NCI-H2029 treated with DMSO at 0.1 percent for 48 hours (cell line): ENCODE data around the gene KANK2.
"Not testable (repeated sequence)": the region's sequence is repeated elsewhere in the genome, so short reads cannot be mapped to it uniquely, and the experiment has no call there.

Experiments used
- DNase-seq: peaks from one replicate; lab custom pipeline; 2025; lab: John Stamatoyannopoulos, UW

KANK2 gene

DNA sequence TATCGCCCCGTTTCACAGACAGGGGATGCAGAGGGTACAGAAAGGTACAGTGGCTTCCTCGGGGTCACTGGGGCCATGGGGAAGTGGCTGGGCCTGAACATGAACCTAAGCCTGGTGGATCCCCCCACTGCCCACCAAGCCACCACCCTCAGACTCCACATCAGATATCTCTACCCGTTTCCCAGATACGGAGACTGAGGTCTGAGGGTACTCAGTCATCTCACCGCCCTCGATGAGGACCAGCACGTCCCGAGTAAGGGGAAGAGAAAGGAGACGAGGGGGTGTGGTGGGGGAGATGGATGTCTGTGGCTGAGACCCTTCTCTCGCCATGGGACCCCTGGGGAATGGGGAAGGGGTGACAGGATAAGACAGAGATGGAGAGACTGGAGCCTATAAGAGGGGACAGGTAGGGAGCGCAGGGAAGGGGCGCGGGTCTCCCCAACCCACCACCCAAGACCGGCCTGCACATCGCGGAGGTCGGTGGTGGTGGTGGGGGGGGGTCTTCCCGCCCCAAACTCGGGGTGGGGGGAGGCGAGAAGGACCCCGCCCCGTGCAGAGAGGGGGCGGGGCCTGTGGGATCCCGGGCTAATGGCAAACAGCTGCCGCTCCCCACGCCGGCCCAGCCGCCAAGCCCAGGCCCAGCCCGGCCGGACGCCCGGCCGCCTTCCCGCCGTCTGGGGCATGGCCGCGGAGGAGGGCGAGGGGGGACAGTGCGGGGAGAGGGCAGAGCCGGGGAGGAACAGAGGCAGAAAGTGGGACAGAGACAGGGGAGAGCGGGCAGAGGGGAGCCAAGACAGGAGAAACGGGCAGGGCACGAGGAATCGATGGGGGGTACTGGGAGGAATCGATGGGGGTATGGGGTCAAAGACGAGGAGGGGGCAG is 698 bp downstream of the KANK2 start:
- no peak for DNase-seq

DNA sequence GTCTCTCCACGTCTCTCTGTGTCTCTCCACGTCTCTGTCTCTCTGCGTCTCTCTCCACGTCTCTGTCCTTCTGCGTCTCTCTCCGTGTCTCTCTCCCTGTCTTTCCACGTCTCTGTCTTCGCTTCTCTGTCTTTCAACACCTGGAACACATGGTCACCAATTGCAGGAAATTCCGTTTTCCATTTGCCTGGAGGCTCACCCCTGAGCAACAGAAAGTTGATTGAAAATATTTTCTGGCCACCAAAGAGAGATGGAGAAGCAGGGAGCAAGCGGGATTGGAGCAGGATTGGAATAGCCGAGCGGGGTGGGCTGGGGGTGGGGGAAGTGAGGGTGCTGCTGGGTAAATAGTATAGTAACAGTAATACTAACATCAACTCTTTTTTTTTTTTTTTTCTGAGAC is 1.7 kb downstream of the KANK2 start:
- DNase-seq: no peak

DNA sequence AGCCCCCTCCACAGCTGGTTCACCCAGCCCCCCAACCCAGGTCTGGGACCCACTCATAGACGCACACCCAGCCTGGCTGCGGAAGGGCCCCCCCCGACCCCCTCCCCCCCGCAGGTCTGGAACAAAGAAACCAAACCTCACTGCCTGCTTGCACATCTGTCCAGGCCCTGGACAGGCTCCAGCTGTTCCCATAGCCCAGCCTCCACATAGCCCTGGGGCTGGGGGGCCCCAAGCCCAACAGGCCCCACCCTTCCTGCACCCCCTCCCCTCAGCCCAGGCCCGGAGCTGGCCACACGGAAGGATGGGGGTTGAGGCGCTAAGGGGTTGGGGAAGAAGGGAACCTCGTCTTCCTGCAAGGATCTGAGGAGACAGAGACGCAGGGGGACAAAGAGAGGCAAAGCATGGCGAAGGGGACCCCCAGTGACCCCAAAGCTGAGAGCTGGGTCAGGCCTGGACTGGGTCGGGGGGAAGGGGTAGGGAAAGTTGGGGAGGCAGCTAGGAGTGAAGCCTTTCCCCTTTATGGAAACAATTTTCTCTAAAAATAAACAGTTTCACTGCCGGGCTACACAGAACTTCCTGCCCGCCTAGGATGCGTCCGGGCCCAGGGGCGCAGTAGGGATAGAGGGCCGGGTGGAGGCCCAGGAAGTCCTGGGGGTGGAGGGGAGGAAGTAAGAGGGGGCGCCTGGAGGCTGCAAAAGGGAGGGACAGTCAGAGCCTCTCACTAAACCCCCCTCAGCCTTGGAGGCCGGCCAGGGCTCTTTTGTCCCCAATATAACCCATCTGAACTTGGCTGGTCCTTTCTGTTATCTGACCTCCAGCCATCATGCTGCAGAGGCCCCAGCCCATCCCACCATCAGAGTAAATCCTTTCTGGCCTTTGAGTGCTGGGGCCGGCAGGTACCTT is 2.4 kb downstream of the KANK2 start:
- no peak for DNase-seq

GRCh38 chr19:11194173-11194572 is 3.2 kb downstream of the KANK2 start:
- DNase-seq: no peak

DNA sequence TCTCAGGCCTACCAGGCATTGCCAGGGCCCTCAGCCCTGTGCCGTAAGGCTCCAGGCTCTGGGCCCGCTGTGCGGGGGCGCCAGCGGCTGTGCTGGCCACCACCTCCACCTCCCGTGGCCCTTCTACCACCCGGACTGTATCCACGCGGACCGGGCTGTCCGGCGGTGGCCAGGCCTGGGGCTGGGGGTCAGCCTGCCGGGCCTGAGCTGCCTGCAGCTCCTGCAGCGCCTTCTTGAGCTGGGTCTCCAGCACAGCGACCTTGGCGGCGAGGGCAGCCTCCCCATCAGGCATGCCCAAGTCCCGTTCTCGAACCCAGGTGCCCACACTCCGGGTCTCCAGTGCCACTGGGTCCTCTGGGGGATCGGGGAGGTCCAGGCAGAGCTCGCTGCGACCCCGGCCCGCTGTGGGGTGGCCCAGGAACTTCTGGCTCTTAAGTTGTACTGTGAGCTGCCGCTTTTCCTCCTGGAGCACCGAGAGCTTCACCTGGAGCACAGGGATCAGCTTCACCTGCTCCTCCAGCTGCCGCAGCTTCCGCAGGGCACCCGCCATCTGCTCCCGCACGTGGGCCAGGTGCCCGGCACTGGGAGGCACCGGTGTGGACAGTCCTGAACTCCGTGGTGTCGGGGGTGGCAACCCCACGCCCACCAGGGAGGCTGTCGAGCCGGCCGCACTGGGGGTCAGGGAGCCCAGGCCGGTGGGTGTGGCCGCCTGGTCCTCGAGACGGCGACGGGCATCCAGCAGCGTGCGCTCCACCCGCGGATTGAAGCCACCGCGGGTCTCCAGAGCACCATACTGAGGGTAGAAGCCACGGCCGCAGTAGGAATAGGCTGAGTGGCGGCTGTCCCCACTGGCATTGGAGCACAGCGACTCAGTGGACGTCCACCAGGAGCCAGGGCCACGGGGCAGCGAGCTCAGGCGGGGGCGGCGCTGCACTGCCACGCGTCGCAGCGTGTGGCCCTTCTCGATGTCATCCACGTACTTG is 4.1 kb downstream of the KANK2 start:
- no peak for DNase-seq

GRCh38 chr19:11191934-11192333 is 5.4 kb downstream of the KANK2 start:
- no peak for DNase-seq

GRCh38 chr19:11191273-11191755 is 6.0 kb downstream of the KANK2 start:
- no peak for DNase-seq

- DNase-seq: no peak
Observed at GRCh38 chr19:11190501-11190900, 6.8 kb downstream of the KANK2 start.

DNA sequence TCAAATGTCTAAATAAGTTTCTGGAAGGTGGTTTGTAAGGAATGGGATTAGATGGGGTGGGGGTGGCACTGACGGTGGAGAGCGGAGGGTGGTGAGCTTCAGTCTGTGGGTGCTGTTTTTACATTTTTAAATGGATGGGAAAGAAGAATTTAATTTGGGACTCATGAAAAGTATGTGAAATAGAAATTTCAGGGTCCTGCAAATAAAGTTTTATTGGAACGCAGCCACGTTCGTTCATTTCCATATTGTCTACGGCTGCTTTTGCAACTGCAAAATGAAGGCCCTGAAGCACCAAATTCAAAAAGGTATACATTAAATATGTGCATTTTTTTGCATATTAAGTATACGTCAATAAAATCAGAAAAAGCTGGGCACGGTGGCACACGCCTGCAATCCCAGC is 9.9 kb downstream of the KANK2 start:
- DNase-seq: no peak

- DNase-seq: no peak
Observed at GRCh38 chr19:11182994-11183393, 14.4 kb downstream of the KANK2 start.

DNA sequence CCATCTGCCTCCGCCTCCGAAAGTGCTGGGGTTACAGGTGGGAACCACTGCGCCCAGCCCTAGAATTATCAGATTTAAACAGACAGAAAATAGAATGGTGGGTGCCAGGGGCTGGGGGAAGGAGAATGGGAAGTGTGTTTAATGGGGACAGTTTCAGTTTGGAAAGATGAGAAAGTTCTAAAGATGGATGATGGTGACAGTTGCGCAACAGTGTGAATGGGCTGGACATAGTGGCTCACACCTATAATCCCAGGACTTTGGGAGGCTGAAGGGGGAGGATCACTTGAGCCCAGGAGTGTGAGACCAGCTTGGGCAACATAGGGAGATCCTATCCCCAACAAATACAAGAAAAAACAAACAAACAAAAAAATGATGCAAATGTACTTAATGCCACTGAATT is 15.9 kb downstream of the KANK2 start:
- DNase-seq: no peak

DNA sequence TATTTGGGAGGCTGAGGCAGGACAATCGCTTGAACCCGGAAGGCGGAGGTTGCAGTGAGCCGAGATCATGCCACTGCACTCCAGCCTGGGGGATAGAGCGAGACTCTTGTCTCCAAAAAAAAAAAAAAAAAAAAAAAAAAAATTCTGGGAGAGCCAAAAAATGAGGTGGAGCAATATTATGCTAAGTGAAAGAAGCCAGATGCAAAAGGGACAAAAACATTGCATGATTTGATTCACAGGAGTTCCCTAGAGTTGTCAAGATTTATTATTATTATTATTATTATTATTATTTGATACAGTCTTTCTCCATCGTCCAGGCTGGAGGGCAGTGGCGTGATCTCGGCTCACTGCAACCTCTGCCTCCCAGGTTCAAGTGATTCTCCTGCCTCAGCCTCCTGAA is 16.4 kb downstream of the KANK2 start:
- not testable (repeated sequence) for DNase-seq

DNA sequence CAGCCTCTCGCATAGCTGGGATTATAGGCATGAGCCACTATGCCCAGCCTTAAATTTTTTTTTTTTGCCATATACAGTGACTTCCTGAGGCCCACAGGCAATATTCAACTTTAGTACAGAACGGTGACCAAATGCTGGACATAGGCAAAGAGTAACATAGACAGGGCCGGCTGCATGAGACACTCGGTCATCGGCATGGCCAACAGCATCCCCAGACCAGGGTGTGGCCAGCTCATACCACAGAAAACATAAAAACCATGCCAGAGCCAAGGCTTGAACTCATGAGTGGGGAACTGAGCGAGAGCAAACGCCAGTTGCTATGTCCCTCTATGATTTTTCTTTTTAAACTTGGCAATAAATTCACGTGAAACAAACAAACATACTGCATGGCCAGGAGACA is 17.0 kb downstream of the KANK2 start:
- DNase-seq: no peak

GRCh38 chr19:11179716-11180297 is 17.5 kb downstream of the KANK2 start:
- DNase-seq: no peak

- not testable (repeated sequence) for DNase-seq
Observed at GRCh38 chr19:11179145-11179465, 18.2 kb downstream of the KANK2 start.

DNA sequence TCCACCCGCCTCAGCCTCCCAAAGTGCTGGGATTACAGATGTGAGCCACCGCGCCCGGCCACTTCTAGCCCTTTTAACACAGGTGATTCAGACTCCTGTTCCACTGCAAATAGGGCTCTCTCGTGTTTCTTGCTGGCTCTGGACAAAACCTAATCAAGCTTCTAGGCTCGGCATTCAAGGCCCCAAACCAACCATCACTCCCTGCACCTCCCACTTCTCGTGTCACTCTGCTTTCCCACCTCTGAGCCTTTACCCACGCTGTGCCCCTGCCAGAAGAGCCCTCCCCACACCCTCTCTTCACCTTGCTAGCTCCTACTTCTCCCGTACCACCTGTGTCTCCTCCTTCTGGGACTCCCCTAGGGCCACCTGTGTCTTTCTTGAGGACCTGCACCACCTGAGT is 19.8 kb downstream of the KANK2 start:
- no peak for DNase-seq

- DNase-seq: no peak
Observed at GRCh38 chr19:11176466-11177193, 20.7 kb downstream of the KANK2 start.

- no peak for DNase-seq
Observed at GRCh38 chr19:11175920-11176319, 21.4 kb downstream of the KANK2 start.

GRCh38 chr19:11174336-11174735 is 23.0 kb downstream of the KANK2 start:
- DNase-seq: no peak

DNA sequence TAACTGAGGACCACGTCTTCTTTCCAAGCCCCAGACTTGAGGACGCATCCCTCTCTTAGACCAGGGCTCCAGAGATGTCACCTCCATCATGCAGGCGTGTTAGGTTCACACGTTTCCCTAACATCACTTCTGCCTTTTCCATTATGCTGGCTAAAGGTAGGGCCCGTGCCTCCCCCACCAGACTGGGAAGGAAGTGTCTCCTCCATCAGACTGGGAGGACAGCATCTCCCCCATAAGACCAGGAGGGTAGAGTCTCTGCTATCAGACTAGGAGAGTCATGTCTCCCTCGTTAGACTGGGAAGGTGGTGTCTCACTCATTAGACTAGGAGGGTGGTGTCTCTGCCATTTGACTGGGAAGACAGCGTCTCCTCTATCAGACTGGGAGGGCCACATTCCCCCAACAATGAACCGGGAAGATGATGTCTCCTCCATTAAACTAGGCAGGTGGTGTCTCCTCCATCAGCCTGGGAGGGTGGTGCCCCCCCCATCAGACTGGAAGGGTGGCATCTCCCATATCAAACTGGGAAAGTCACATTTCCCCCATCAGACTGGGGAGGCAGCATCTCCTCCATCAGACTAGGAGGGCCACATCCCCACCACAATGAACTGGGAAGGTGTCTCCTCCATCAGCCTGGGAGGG is 23.7 kb downstream of the KANK2 start:
- DNase-seq: no peak
